Mesodermal cell (in vitro differentiated cells): Measurements from ENCODE around the gene KCNG3.
"Not testable (repeated sequence)": the region's sequence is repeated elsewhere in the genome, so short reads cannot be mapped to it uniquely, and the experiment has no call there.

Experiments used
- H3K27ac ChIP-seq: 2 replicates; pipeline ENCODE4 v1.7.0; 2013; ENCODE audit warnings: mild to moderate bottlenecking, low read depth, low read length, moderate library complexity; ENCODE audit not compliant: severe bottlenecking
- H3K36me3 ChIP-seq: 2 replicates; pipeline ENCODE4 v1.7.1; 2013; ENCODE audit warnings: mild to moderate bottlenecking, low read length, moderate library complexity; ENCODE audit not compliant: control insufficient read depth, insufficient read depth
- H3K4me1 ChIP-seq: one replicate; pipeline ENCODE4 v1.7.1; 2013; ENCODE audit warnings: mild to moderate bottlenecking, low read length; ENCODE audit not compliant: insufficient read depth, control insufficient read depth, poor library complexity, severe bottlenecking
- H3K4me3 ChIP-seq: 2 replicates; pipeline ENCODE4 v1.7.0; 2013; ENCODE audit warnings: low read length, control low read depth, mild to moderate bottlenecking; ENCODE audit not compliant: insufficient read depth, poor library complexity, severe bottlenecking; ENCODE audit errors: extremely low read depth
- H3K9me3 ChIP-seq: 2 replicates; pipeline ENCODE4 v1.7.1; 2013; ENCODE audit warnings: mild to moderate bottlenecking, low read length, moderate library complexity; ENCODE audit not compliant: control insufficient read depth
- WGBS, 2 experiments: methylation state at CpG; one replicate each; pipeline ENCODE4 v1.1.5; 2013; ENCODE audit warnings: missing lambda C conversion rate in 2 of 2; ENCODE audit not compliant: insufficient coverage in 2 of 2; 5-methylcytosine and 5-hydroxymethylcytosine counted together

KCNG3 gene

GRCh38 chr2:42398052-42398451 lies 95.7 kb downstream of the KCNG3 start:
- H3K9me3 ChIP-seq, H3K4me3 ChIP-seq, H3K27ac ChIP-seq, H3K4me1 ChIP-seq, H3K36me3 ChIP-seq: not testable (repeated sequence)
- 100% methylated on average over 3 to 7 of the region's 11 CpGs for WGBS, 2 experiments

GRCh38 chr2:42393320-42393719 lies 100.5 kb downstream of the KCNG3 start:
- not testable (repeated sequence) for H3K36me3 ChIP-seq, H3K4me1 ChIP-seq, H3K27ac ChIP-seq, H3K9me3 ChIP-seq, H3K4me3 ChIP-seq
- WGBS, 2 experiments, result 78 to 97% methylated on average over 3 of the region's 3 CpGs

- no peaks in the 10 kb centered on the region for H3K36me3 ChIP-seq
- 86 to 92% methylated on average over 1 of the region's 1 CpG for WGBS, 2 experiments
- no peak overlapping the region for H3K4me3 ChIP-seq
- H3K4me1 ChIP-seq, result no peaks in the 10 kb centered on the region
- no peak overlapping the region for H3K27ac ChIP-seq
- no peaks in the 10 kb centered on the region for H3K9me3 ChIP-seq
Measured at GRCh38 chr2:42392191-42392590, 101.6 kb downstream of the KCNG3 start.
